Stimulated activated CD8-positive, alpha-beta memory T cell treated with anti-CD3 and anti-CD28 coated beads, Interleukin-12 subunit alpha, Interleukin-12 subunit beta, amount 100 ng/mL, for 24 hours (primary cell): ENCODE measurements around the gene AGBL5.
A peak's percentile ranks its signal among the peaks of the same experiment; 100 is the strongest.

Experiments
- DNase-seq: peaks from one replicate; pipeline ENCODE4 v3.0.0-alpha.2; 2020; ENCODE audit errors: extremely low read depth

The AGBL5 gene

GRCh38 chr2:27078267-27079194, 27.1 kb downstream of the AGBL5 start, which contains the start of gene EMILIN1:
TSS of gene EMILIN1 (plus strand) at chr2:27078615. CDS start at chr2:27079066, 451 bp downstream.
- DNase-seq = no peak

DNA sequence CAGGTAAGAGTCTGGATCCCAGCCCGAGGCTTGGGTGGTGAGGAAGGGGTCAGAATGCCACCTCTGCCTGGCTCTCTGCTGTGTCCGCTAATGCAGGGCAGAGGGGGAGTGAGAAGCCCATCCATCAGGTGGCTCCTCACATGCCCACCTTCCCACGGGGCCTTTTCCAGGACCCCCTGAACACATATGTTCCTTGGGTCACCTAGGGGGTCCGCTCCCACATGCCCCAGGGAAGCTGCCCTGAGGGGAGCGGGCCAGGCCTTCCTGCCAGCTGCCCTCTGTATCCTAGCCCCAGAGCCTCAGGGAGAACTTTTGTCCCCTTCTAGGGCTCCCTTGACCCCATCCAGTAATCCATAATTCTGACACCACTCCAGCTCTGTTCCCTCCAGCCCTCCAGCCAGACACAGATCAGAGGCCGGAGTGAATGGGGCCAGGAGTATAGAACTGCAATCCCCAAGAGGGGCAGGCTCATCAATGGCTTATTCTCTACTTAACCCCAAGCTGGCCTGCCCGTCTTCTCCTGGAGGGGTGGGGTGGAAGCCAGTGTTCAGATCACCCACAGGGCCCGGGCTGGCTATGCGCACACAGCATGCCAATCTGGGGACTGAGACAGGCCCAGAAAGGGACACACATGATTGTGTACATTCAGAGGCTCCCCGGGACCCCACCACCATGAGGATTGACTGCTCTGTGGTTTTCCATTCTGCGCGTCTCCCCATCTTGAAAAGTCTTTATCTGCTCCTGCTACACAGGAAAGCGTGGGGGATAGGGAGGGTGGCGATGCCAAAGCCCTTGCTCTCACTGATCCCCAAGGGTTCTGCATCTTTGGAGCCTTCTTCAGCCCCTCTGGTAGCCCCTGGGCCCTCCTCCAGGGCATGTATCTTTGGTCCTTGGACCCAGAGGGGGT, 28.0 kb downstream of the AGBL5 start:
- DNase-seq = no peak

GRCh38 chr2:27080140-27080469, 28.6 kb downstream of the AGBL5 start:
- DNase-seq = no peak

- no peak for DNase-seq
Measured at GRCh38 chr2:27080603-27080936, 29.1 kb downstream of the AGBL5 start.

GRCh38 chr2:27081984-27082772, 30.7 kb downstream of the AGBL5 start:
- no peak for DNase-seq

- no peak for DNase-seq
Measured at GRCh38 chr2:27082773-27083409, 31.4 kb downstream of the AGBL5 start.

GRCh38 chr2:27083410-27084296, 32.2 kb downstream of the AGBL5 start:
- DNase-seq = no peak

DNA sequence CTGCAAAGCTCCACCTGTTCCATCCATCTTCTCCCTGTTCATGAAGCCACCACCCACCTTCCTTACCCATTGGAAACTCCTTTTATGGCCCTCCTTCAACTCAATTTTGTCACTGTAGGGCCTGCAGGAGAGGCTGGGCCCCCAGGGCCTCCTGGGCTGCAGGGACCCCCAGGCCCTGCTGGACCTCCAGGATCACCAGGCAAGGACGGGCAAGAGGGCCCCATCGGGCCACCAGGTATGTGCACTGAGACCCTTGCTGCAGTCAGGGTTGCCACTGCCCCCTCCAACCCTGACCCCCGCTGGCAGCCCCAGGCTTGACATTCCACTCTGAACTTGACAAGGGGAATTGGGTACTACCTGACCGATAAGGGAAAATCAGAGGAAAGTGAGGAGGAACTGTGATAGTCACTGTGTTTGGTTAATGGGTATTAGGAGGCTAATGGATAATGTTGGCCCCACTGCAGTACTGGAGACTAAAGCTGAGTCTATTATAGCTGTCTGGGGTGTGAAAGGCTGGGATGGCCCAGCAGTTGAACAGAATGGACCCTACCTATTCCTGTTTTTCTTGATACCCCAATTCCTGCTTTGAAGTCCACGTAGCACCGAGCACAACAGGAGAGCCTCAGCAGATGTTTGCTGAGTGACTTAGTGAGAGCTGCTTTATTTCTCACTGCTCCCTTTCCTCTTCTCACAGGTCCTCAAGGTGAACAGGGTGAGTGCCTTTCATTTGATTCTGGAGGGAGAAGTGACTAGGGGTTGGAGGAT, 33.0 kb downstream of the AGBL5 start:
- no peak for DNase-seq

GRCh38 chr2:27085062-27085672, 33.7 kb downstream of the AGBL5 start:
- DNase-seq = no peak

GRCh38 chr2:27085673-27086089, 34.2 kb downstream of the AGBL5 start:
- no peak for DNase-seq

DNA sequence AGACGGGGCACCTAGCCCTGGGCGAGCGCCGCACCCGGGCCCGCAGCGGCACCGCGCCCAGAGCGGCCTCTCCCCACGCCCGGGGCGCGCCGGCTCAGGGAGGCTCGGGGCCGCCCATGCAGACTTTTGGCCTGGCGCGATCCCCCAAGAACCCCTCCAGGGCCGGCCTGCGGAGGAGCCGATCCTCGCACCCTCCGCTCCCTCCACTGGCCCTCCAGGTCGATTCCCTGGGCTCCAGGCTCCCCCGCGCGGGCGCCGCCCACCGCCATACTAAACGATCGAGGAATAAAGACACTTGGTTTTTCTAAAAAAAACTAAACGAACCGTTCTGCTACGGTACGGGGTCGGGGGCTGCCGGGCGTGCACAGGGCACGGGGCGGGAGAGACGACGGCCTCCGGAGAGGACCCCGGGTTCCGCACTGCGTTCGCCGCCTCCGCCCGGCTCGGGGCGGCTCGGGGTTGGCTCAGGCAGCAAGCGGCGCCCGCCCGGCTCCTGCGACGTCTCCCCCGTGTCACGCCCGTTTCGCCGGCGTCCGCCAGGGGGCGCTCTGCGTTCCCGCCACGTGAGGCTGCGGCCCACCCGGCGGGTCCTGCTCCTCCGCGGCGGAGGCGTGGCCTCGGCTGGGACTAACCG, 34.7 kb downstream of the AGBL5 start:
- peak; percentile 87 for DNase-seq

DNA sequence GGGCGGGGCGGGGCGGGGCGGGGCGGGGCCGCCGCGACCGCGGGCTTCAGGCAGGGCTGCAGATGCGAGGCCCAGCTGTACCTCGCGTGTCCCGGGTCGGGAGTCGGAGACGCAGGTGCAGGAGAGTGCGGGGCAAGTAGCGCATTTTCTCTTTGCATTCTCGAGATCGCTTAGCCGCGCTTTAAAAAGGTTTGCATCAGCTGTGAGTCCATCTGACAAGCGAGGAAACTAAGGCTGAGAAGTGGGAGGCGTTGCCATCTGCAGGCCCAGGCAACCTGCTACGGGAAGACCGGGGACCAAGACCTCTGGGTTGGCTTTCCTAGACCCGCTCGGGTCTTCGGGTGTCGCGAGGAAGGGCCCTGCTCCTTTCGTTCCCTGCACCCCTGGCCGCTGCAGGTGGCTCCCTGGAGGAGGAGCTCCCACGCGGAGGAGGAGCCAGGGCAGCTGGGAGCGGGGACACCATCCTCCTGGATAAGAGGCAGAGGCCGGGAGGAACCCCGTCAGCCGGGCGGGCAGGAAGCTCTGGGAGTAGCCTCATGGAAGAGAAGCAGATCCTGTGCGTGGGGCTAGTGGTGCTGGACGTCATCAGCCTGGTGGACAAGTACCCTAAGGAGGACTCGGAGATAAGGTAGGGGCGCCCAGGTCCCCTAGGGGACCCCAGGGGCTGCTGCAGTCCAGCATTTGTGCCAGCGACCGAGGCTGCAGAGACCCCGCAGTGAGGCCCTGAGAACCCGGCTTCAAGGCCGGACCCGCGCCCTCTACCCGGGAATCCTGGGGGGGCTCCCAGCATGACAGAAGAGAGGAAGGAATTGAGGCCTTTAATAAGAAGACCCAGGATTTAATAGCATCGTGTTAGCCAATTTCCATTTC, 35.5 kb downstream of the AGBL5 start, which contains the start of gene KHK:
Gene KHK (plus strand): TSS at position 49 of the 870 bp plus-strand sequence. CDS start 488 bp downstream, at position 537.
- DNase-seq = no peak

DNA sequence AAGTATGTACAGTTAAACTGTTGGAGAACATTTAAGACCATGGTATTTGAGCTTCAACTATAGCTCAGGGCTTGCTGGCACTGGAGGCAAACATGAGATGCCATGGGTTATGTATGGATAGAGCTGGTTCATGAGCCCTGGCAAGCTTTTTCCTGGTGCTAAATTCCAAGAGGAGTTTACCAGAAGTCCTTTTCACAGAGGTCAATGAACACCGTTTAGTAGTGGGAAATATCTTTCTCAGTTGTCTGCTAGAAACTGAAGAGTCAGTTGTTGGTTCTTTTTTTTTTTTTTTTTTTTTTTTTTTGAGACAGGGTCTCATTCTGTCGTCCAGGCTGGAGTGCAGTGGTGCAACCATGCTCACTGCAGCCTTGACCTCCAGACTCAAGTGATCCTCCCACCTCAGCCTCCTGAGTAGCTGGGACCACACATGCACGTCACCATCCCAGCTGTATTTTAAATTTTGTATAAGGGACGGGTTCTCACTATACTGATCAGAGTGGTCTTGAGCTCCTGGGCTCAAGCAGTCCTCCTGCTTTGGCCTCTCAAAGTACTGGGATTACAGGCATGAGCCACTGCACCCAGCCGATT, 36.4 kb downstream of the AGBL5 start:
- DNase-seq = no peak

GRCh38 chr2:27088634-27089033, 37.2 kb downstream of the AGBL5 start:
- DNase-seq = no peak

DNA sequence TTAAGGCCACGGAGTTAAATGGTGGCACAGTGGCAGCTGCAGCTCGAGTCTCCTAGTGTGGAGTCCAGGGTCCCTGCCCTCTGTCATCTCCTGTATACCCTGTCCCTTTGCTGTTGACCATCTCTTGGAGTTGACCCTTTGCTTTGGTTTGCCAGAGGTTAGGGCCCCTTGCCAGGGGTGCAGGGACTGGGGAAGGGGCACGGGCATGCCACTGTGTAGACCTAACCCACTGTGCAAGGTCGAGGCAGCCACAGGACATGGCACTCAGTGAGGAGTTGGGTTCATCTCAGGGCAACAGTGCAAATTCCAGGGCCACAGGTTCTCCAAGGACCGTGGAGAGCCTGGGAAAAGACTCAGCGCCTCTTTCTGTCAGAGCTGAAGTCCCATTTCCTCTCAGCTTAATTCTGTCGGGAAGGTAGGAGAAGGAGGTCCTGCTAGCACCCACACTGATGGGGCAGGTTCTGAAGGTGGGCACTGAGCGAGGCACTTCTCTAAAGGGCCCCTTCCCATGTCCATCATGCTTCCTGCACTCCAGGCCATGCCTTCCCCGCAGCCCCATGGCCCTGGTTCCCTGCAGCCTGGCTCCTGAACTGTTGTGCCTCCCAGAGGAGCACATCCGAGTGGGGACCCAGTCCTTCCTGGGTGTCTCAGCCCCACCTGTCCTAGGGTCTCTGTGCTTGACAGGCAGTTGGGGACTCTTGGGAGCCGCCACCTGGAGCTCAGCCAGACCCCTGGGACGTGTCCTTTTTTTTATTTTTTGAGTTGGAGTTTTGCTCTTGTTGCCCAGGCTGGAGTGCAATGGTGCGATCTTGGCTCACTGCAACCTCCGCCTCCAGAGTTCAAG, 37.9 kb downstream of the AGBL5 start:
- no peak for DNase-seq
